Measurements from ENCODE around the gene NLK. TPM values are rescaled to one million over a fixed set of nuclear protein-coding genes. Genes with fewer than 3 reads are reported as not detected.

Gene NLK
- polyA plus RNA-seq, 1 donor from 2014 or later = 81.7 TPM

DNA sequence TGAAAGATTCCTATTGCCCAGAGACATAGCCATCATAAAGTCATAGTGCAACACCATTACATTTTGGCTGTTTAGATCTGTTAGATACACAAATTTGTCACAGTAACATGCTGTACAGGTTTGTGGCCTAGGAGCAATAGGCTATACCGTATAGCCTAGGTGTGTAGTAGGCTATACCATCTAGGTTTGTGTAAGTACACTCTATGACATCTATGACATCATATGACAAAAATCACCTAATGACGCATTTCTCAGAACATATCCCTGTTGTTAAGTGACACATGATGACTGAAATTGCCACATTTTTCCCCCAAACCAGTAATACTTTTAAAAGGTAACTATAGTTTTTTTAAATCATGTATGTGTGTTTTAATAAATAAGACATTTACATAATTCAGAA is 43.3 kb downstream of the NLK start:
- Histone ChIP-seq H3K4me3 (ENCODE audit: low read length) (no peak overlapping the region), H3K9ac (ENCODE audit: low read length) (no peak overlapping the region), H3K9me2 (ENCODE audit: insufficient read depth, low read length) (no peaks in the 10 kb centered on the region), H3K79me2 (replicated peaks; ENCODE audit: insufficient read depth, low read length) (peaks cover 37% of the 10 kb centered on the region), H4K20me1 (ENCODE audit: insufficient read depth) (no peaks in the 10 kb centered on the region), H3K27ac (ENCODE audit: low read length) (no peak overlapping the region), H3K9me3 (ENCODE audit: low read length) (no peaks in the 10 kb centered on the region), H3F3A (ENCODE audit: insufficient read depth, low read length, poor library complexity, severe bottlenecking) (no peaks in the 10 kb centered on the region), H3K4me2 (ENCODE audit: low read length) (no peak overlapping the region), H3K36me3 (ENCODE audit: insufficient read depth, low read length) (no peaks in the 10 kb centered on the region), H3K27me3 (ENCODE audit: insufficient read depth, low read depth, low read length) (no peaks in the 10 kb centered on the region), H2AFZ (ENCODE audit: low read depth, low read length) (no peak overlapping the region)
- TF ChIP-seq EP300 (conservative IDR thresholded peaks at IDR 0.05; ENCODE audit: poor library complexity, severe bottlenecking) (no peak), SMC3 (conservative IDR thresholded peaks at IDR 0.05; ENCODE audit: poor library complexity) (no peak), EZH2 (IDR thresholded peaks at IDR 0.05; ENCODE audit: borderline replicate concordance, insufficient read depth, low read length, poor library complexity, severe bottlenecking) (no peak), MXI1 (conservative IDR thresholded peaks at IDR 0.05; ENCODE audit: poor library complexity, severe bottlenecking) (no peak), RAD21 (conservative IDR thresholded peaks at IDR 0.05) (no peak), TAF1 (IDR thresholded peaks at IDR 0.05; ENCODE audit: low read depth) (no peak), POLR2AphosphoS5 (IDR thresholded peaks at IDR 0.05) (no peak)
- TF ChIP-seq, protein P1, sequence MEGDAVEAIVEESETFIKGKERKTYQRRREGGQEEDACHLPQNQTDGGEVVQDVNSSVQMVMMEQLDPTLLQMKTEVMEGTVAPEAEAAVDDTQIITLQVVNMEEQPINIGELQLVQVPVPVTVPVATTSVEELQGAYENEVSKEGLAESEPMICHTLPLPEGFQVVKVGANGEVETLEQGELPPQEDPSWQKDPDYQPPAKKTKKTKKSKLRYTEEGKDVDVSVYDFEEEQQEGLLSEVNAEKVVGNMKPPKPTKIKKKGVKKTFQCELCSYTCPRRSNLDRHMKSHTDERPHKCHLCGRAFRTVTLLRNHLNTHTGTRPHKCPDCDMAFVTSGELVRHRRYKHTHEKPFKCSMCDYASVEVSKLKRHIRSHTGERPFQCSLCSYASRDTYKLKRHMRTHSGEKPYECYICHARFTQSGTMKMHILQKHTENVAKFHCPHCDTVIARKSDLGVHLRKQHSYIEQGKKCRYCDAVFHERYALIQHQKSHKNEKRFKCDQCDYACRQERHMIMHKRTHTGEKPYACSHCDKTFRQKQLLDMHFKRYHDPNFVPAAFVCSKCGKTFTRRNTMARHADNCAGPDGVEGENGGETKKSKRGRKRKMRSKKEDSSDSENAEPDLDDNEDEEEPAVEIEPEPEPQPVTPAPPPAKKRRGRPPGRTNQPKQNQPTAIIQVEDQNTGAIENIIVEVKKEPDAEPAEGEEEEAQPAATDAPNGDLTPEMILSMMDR (IDR thresholded peaks at IDR 0.05; ENCODE audit: poor library complexity, severe bottlenecking) = no peak
- TF ChIP-seq, protein P2, sequence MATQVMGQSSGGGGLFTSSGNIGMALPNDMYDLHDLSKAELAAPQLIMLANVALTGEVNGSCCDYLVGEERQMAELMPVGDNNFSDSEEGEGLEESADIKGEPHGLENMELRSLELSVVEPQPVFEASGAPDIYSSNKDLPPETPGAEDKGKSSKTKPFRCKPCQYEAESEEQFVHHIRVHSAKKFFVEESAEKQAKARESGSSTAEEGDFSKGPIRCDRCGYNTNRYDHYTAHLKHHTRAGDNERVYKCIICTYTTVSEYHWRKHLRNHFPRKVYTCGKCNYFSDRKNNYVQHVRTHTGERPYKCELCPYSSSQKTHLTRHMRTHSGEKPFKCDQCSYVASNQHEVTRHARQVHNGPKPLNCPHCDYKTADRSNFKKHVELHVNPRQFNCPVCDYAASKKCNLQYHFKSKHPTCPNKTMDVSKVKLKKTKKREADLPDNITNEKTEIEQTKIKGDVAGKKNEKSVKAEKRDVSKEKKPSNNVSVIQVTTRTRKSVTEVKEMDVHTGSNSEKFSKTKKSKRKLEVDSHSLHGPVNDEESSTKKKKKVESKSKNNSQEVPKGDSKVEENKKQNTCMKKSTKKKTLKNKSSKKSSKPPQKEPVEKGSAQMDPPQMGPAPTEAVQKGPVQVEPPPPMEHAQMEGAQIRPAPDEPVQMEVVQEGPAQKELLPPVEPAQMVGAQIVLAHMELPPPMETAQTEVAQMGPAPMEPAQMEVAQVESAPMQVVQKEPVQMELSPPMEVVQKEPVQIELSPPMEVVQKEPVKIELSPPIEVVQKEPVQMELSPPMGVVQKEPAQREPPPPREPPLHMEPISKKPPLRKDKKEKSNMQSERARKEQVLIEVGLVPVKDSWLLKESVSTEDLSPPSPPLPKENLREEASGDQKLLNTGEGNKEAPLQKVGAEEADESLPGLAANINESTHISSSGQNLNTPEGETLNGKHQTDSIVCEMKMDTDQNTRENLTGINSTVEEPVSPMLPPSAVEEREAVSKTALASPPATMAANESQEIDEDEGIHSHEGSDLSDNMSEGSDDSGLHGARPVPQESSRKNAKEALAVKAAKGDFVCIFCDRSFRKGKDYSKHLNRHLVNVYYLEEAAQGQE (IDR thresholded peaks at IDR 0.05; ENCODE audit: borderline replicate concordance) = no peak

DNA sequence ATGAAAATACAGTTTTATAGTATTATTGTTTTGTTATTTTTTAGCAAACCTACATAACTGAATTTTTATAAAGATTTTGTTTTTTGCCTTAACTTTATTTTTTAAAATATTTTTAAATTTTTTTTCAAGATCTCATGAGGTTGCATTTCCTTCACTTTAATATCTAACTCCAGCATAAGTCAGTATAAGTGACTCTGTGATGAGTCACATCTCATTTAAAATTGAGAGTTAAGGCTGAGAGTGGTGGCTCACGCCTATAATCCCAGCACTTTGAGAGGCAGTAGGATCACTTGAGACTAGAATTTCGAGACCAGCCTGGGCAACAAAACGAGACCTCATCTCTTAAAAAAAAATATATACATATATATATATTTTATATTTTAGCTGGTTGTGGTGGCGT is 44.0 kb downstream of the NLK start:
- H4K20me1 ChIP-seq (ENCODE audit: insufficient read depth) = no peaks in the 10 kb centered on the region
- H3K27me3 ChIP-seq (ENCODE audit: insufficient read depth, low read depth, low read length) = no peaks in the 10 kb centered on the region
- no peak overlapping the region for H3K27ac ChIP-seq (ENCODE audit: low read length)
- H3K9me2 ChIP-seq (ENCODE audit: insufficient read depth, low read length) = no peaks in the 10 kb centered on the region
- no peak overlapping the region for H2AFZ ChIP-seq (ENCODE audit: low read depth, low read length)
- H3K79me2 ChIP-seq (replicated peaks; ENCODE audit: insufficient read depth, low read length) = peaks cover 37% of the 10 kb centered on the region
- TF ChIP-seq TAF1 (IDR thresholded peaks at IDR 0.05; ENCODE audit: low read depth) (no peak), POLR2AphosphoS5 (IDR thresholded peaks at IDR 0.05) (no peak), SMC3 (conservative IDR thresholded peaks at IDR 0.05; ENCODE audit: poor library complexity) (no peak), EZH2 (IDR thresholded peaks at IDR 0.05; ENCODE audit: borderline replicate concordance, insufficient read depth, low read length, poor library complexity, severe bottlenecking) (no peak), RAD21 (conservative IDR thresholded peaks at IDR 0.05) (no peak), EP300 (conservative IDR thresholded peaks at IDR 0.05; ENCODE audit: poor library complexity, severe bottlenecking) (no peak), MXI1 (conservative IDR thresholded peaks at IDR 0.05; ENCODE audit: poor library complexity, severe bottlenecking) (no peak)
- TF ChIP-seq, protein P2 (IDR thresholded peaks at IDR 0.05; ENCODE audit: borderline replicate concordance) = no peak
- TF ChIP-seq, protein P1 (IDR thresholded peaks at IDR 0.05; ENCODE audit: poor library complexity, severe bottlenecking) = no peak
- H3K4me3 ChIP-seq (ENCODE audit: low read length) = no peak overlapping the region
- no peaks in the 10 kb centered on the region for H3K9me3 ChIP-seq (ENCODE audit: low read length)
- H3K36me3 ChIP-seq (ENCODE audit: insufficient read depth, low read length) = no peaks in the 10 kb centered on the region
- no peak overlapping the region for H3K9ac ChIP-seq (ENCODE audit: low read length)
- no peak overlapping the region for H3K4me2 ChIP-seq (ENCODE audit: low read length)
- H3F3A ChIP-seq (ENCODE audit: insufficient read depth, low read length, poor library complexity, severe bottlenecking) = no peaks in the 10 kb centered on the region

Measured in neural cell (in vitro differentiated cells).